Vagina (tissue), 2 donors: ENCODE results near the gene MIS18BP1.

Experiments
- CTCF ChIP-seq, 3 experiments: fragments of 450-650 bp in 2 of 3; fragments of 200-600 bp in 1 of 3; sonication (generic) in 1 of 3; IDR thresholded peaks; one replicate each; pipeline ENCODE4 v1.5.1; 2017 to 2019; ENCODE audit warnings: antibody characterized with exemption in 3 of 3, mild to moderate bottlenecking in 2 of 3, moderate library complexity in 2 of 3
- POLR2A ChIP-seq, 2 donors: fragments of 450-650 bp; IDR thresholded peaks; one replicate each; pipeline ENCODE4 v1.6.1; 2017; ENCODE audit warnings: antibody characterized with exemption in 2 of 2, mild to moderate bottlenecking in 2 of 2, moderate library complexity in 2 of 2
- POLR2AphosphoS5 ChIP-seq, 2 donors: sonication (generic); formaldehyde crosslinking; IDR thresholded peaks; one replicate each; pipeline ENCODE4 v1.9.0; 2017; ENCODE audit warnings: antibody characterized with exemption in 2 of 2, mild to moderate bottlenecking in 2 of 2, low read depth in 1 of 2; ENCODE audit not compliant: insufficient read depth in 1 of 2

GRCh38 chr14:45261209-45261608 is 8.2 kb upstream of the MIS18BP1 start:
- TF ChIP-seq POLR2A (IDR thresholded peaks at IDR 0.05) (no peak), CTCF (IDR thresholded peaks at IDR 0.05) (no peak), POLR2AphosphoS5 (IDR thresholded peaks at IDR 0.05; ENCODE audit: insufficient read depth in 1 of 2, low read depth in 1 of 2) (no peak)
